ENCODE measurements around the gene MOB3C. TPM values are rescaled to one million over a fixed set of nuclear protein-coding genes. Genes with fewer than 3 reads are reported as not detected.

The MOB3C gene
- total RNA-seq, 3 donors from 2014 or later, result 8.3 to 11.9 (median 11.0) TPM

DNA sequence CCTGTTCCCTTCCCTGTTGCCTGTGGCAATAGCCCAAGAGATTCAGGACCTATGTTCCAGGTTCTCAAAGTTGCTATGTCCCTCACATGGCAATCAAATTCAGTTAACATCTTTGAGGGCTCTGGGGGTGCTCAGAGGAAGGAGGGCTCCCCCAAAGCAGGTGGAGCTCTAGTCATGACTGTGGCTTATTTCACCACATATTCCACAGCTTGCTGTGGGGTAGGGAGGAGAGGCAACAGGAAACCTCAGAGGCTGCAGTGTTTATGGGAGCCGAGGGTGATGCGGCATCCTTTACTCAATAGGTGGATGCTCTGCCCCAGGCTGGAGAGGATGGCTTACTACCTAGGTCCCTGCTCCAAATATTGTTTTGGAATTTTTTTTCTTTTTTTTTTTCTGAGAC, 11.4 kb downstream of the MOB3C start:
- no peaks in the 10 kb centered on the region for H3K9me3 Mint-ChIP-seq
- peaks cover 20% of the 10 kb centered on the region for H3K36me3 Mint-ChIP-seq (ENCODE audit: insufficient read depth)
- H3K27me3 Mint-ChIP-seq (ENCODE audit: low read depth), result no peaks in the 10 kb centered on the region
- H3K4me3 Mint-ChIP-seq, result peak overlapping the region; percentile 91
- ATAC-seq (no peak), DNase-seq (no peak)
- peaks cover 51% of the 10 kb centered on the region for H3K4me1 Mint-ChIP-seq (ENCODE audit: low read depth)

DNA sequence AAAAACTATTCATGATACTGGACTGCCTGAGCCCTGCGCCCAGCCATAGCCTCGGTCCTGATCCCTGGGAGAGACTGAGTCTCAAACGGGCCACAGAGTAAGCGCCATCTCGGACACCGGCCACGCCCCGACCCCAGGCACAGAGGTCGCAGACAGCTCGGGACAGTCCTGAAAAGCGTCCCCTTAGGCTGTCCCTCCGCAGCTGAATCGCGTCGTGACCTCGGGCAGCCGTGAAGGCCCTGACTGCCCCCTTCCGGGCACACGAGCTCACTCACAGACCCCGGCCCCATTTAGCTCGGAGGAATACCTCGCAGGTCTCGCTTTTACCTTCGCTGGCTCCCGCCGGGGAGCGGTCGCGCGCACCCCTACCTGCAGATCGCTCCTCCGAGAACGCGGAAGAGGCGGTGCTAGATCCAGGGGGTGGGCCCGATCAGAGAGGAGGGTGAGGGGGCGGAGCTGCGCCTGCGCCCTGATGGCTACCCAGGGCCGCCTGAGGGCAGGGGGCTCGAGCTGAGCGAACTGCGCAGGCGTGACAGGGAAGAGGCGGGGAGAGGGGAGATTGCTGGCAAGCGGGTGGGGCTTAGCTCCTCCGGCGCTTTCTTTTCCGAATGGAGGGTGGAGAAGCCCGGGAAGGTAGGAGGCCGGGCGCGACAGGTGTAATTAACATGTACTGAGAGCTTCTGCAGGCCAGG, 12.6 kb downstream of the MOB3C start, which contains the start of gene MKNK1:
Gene MKNK1, minus strand, starts transcription at position 411 of the 692 bp plus-strand sequence. CDS start 20,941 bp downstream, outside the sequence.
- H3K27me3 Mint-ChIP-seq (ENCODE audit: low read depth), result no peaks in the 10 kb centered on the region
- peaks cover 10% of the 10 kb centered on the region for H3K36me3 Mint-ChIP-seq (ENCODE audit: insufficient read depth)
- H3K4me1 Mint-ChIP-seq (ENCODE audit: low read depth), result peaks cover 61% of the 10 kb centered on the region
- peak; percentile 98 for ATAC-seq
- H3K4me3 Mint-ChIP-seq, result peak within 1 kb of the TSS; percentile 91
- DNase-seq, result peak; percentile 99
- H3K9me3 Mint-ChIP-seq, result no peaks in the 10 kb centered on the region

DNA sequence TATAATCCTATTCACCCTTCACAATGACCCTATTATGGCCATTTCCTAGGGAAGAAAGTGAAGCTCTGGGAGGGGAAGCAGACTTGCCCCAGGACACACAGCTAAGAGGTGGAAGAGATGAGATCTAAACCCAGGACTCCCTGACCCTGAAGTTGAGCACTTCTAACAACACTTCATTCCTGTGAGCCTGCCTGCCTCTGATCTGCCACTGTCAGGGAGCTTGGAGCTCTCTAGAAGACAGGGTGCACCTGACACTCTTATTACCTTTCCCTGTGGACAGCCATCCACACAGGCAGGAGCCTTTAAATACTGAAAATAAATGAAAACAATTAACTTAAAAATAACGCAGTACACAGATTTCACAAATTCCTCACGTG, 13.1 kb downstream of the MOB3C start:
- peak overlapping the region; percentile 91 for H3K4me3 Mint-ChIP-seq
- no peaks in the 10 kb centered on the region for H3K9me3 Mint-ChIP-seq
- H3K36me3 Mint-ChIP-seq (ENCODE audit: insufficient read depth), result peaks cover 6% of the 10 kb centered on the region
- no peaks in the 10 kb centered on the region for H3K27me3 Mint-ChIP-seq (ENCODE audit: low read depth)
- ATAC-seq (no peak), DNase-seq (no peak)
- H3K4me1 Mint-ChIP-seq (ENCODE audit: low read depth), result peaks cover 65% of the 10 kb centered on the region

DNA sequence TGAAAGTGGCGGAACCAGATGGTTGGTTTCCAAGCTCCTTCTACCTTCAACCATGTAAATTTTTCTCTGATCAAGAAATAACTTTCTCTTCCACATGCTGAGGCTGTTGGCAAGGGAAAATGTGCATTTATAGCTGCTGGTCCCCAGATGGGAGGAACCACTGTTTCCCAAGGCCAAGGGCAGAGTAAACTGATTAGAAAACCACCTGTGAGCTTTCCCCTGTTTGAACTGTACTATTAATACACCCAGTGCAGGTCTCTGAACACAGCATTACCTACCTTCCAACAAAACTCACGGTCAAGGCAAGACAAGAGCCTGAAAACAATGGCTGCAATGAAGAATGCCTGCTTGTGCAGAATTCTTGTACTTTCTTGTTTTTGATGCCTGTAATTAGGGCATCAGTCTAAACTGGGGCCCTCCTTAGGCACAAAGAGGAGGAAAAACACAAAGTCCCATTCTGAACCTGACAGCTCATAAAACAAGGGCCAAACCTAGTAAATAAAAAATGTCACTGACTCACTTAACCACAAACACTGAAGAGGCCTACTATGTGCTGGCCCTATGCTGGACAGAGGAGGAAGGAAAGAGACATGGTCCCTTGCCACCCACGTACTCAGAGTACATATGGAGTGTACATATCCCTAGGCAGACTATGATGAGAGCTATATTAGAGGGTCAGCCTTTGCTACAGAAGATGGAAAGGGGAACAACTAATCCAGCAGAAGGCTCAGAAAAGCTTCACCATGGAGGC, 15.2 kb downstream of the MOB3C start:
- Mint-ChIP-seq H3K4me1 (ENCODE audit: low read depth) (peaks cover 71% of the 10 kb centered on the region), H3K36me3 (ENCODE audit: insufficient read depth) (peaks cover 5% of the 10 kb centered on the region), H3K9me3 (no peaks in the 10 kb centered on the region), H3K27me3 (ENCODE audit: low read depth) (no peaks in the 10 kb centered on the region), H3K4me3 (peak overlapping the region; percentile 12)
- ATAC-seq (no peak), DNase-seq (no peak)

DNA sequence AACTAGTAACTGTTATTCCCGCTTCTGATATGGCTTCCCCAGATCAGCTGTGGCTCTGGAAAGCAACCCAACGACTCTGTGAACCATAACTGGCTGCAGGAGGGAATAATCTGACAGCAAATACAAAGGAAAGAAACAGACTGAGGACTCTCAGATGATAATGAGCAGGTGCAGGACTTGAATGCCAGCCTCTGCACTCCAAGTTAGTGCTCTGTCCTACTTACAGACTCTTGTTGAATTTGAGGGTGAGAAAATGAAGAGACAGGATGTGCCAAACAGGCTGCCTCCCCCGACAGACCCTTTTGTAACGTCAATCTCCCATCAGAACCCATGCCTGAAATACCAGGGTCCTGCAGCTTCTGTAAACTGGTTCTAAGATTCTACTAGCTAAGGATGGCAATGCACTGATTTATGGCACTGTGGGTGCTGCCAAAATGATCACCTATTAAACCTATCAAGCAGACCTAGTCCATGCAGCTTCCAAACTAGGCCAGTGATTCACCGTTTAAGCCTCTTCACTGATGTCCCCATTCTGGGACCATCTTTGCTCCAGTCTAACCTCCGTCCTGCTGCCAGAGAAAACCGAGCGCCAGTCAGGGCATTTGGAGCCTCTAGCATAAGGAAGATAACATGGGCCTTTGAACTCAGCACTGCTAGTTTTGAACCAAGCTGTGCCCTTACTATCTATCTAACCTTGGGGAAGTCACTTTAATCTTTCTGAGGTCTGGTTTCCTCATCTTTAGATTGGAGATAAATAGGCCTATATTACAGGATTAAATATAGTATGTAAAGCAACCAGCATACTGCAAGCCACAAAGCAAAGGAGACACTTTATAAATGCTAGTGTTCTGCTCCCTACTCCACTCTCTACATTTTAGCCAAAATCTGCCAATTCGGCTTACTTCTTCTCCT, 17.3 kb downstream of the MOB3C start:
- Mint-ChIP-seq H3K4me3 (peak overlapping the region; percentile 6), H3K9me3 (no peaks in the 10 kb centered on the region), H3K4me1 (ENCODE audit: low read depth) (peaks cover 72% of the 10 kb centered on the region), H3K36me3 (ENCODE audit: insufficient read depth) (peaks cover 9% of the 10 kb centered on the region), H3K27me3 (ENCODE audit: low read depth) (no peaks in the 10 kb centered on the region)
- ATAC-seq (no peak), DNase-seq (no peak)

DNA sequence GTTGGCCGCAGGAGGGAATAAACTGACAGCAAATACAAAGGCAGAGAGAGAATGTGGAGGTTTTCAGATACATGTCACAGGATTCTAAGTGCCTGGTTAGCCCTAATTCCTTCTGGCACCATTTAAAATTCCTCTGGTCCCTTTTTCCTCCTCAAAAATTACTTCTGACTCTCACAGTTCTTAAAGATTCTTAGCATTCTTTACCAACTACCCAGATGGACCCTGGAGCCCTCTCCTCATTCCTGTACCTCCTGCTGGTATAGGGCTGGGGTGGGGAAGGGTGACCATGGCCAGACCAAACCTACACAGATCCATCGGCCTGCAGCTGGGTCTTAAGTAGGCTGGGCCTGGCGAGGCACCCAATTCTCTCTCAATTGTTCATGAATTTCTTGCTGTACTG, 19.8 kb downstream of the MOB3C start:
- H3K4me1 Mint-ChIP-seq (ENCODE audit: low read depth), result peaks cover 60% of the 10 kb centered on the region
- DNase-seq (no peak), ATAC-seq (no peak)
- H3K9me3 Mint-ChIP-seq, result no peaks in the 10 kb centered on the region
- H3K36me3 Mint-ChIP-seq (ENCODE audit: insufficient read depth), result peaks cover 25% of the 10 kb centered on the region
- H3K4me3 Mint-ChIP-seq, result no peak overlapping the region
- H3K27me3 Mint-ChIP-seq (ENCODE audit: low read depth), result no peaks in the 10 kb centered on the region

DNA sequence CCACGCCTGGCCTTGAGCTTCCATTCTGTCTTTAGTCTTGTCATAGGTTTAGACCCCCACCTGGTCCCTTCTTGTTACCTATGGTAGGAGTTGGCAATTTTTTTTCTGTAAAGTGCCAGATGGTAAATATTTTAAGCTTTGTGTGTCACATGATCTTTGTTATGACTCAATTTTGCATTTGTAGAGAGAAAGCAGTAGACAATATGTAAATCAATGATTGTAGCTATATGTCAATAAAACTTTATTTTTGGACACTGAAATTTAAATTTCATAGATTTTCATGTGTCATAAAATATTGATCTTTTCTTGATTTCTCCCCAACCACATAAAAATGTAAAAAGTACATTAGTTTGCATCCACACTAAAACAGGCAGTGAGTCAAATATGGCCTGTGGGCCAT, 20.6 kb downstream of the MOB3C start:
- H3K4me1 Mint-ChIP-seq (ENCODE audit: low read depth), result peaks cover 52% of the 10 kb centered on the region
- ATAC-seq, result no peak
- no peak overlapping the region for H3K4me3 Mint-ChIP-seq
- no peaks in the 10 kb centered on the region for H3K27me3 Mint-ChIP-seq (ENCODE audit: low read depth)
- no peaks in the 10 kb centered on the region for H3K9me3 Mint-ChIP-seq
- no peak for DNase-seq
- peaks cover 33% of the 10 kb centered on the region for H3K36me3 Mint-ChIP-seq (ENCODE audit: insufficient read depth)

DNA sequence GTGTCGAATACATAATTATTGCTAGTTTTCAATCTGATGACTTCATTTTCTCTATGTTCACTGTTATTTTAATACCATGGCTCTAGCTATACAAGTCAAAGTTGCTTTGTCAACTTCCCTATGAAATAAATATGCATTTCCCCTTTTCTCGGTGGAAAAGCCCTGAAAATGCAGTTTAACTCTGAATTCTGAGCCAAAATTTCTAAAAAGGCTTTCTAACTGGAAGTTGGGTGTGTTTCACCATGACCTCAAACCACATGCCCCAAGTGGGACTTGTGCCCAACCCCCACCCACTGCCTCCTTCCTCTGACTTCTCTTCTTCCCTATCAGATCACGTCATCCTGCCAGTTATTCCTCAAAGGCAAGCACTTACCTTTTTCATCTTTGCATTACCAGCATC, 21.5 kb downstream of the MOB3C start:
- ATAC-seq (no peak), DNase-seq (no peak)
- H3K4me3 Mint-ChIP-seq, result no peak overlapping the region
- no peaks in the 10 kb centered on the region for H3K9me3 Mint-ChIP-seq
- H3K36me3 Mint-ChIP-seq (ENCODE audit: insufficient read depth), result peaks cover 40% of the 10 kb centered on the region
- no peaks in the 10 kb centered on the region for H3K27me3 Mint-ChIP-seq (ENCODE audit: low read depth)
- peaks cover 48% of the 10 kb centered on the region for H3K4me1 Mint-ChIP-seq (ENCODE audit: low read depth)

DNA sequence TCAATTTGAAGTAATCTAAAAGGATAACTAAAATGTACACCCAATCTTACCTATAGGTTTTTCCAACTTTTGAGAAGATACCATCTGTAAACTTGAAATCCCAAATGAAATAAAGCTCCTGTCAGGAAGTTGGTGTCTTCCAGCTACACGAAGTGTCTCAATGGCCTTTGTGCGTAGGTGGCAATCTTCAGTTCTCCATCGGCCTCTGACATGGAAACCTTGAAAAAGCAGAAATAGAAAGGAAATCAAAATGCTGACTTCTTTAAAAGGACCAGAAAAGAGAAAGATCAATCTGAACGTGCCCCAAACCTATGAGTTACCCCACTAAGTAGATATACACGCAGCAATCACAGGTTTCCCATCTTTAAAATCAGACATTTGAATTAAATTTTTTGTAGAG, 22.5 kb downstream of the MOB3C start:
- no peaks in the 10 kb centered on the region for H3K9me3 Mint-ChIP-seq
- peaks cover 38% of the 10 kb centered on the region for H3K4me1 Mint-ChIP-seq (ENCODE audit: low read depth)
- DNase-seq, result no peak
- no peaks in the 10 kb centered on the region for H3K27me3 Mint-ChIP-seq (ENCODE audit: low read depth)
- peaks cover 51% of the 10 kb centered on the region for H3K36me3 Mint-ChIP-seq (ENCODE audit: insufficient read depth)
- no peak overlapping the region for H3K4me3 Mint-ChIP-seq
- ATAC-seq, result no peak

DNA sequence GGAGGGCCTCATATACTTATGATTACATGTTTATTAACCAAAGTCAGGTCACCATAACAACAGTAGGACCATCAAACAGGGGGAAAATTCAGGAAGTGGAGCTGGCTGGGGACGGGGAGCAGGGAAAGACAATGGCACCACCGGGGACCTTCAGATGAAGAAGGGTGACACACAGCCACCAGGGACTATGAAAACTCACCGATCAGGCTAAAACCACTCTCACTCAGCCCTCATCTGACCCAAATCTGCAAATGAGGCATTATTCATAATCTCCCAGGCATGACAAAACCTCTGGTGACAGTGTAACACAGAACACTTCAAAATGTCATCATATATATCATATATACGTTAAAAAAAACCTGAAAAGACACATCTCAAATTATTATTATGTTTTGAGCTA, 23.8 kb downstream of the MOB3C start:
- H3K4me1 Mint-ChIP-seq (ENCODE audit: low read depth), result peaks cover 29% of the 10 kb centered on the region
- H3K9me3 Mint-ChIP-seq, result no peaks in the 10 kb centered on the region
- peaks cover 55% of the 10 kb centered on the region for H3K36me3 Mint-ChIP-seq (ENCODE audit: insufficient read depth)
- DNase-seq, result no peak
- H3K4me3 Mint-ChIP-seq, result no peak overlapping the region
- H3K27me3 Mint-ChIP-seq (ENCODE audit: low read depth), result no peaks in the 10 kb centered on the region
- no peak for ATAC-seq

DNA sequence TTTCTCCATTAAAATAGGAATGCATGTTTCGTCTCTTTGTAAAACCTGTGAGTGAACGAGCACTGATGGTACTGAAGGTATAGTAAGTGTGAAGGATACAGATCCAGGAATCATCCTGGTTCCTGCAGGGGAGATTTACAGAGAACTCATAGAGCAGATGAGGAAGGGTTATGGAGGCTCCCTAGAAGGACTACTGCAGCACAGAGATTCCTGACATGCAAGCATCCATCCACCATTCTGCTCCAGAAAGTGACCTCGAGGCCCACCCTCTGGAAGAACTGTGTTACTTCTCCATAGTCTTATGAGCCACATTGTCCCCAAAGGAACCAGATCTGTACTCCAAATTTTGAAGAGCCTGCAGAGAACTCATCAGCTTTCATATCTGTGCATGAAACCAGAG, 27.1 kb downstream of the MOB3C start:
- H3K9me3 Mint-ChIP-seq, result no peaks in the 10 kb centered on the region
- no peak for ATAC-seq
- H3K4me3 Mint-ChIP-seq, result no peak overlapping the region
- peaks cover 50% of the 10 kb centered on the region for H3K36me3 Mint-ChIP-seq (ENCODE audit: insufficient read depth)
- no peak for DNase-seq
- H3K4me1 Mint-ChIP-seq (ENCODE audit: low read depth), result peaks cover 6% of the 10 kb centered on the region
- no peaks in the 10 kb centered on the region for H3K27me3 Mint-ChIP-seq (ENCODE audit: low read depth)

DNA sequence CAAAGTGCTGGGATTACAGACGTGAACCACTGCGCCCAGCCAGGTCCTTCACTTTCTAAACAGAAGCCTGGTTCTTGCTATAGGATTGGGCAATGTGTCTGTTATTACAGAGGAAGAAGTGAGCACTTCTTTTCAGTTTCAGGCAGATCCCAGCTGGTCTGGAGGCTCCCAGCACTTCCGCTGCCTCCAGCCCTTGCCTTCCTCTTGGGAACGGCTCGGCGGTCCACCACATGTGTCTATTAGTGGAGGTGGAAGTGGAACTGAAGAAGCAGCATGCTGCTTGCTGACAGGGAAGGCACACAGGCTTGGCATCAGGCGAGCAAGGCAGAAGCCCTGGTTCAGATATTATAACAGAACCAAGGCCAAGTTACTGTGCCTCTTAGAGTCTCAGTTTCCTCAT, 29.5 kb downstream of the MOB3C start:
- peaks cover 6% of the 10 kb centered on the region for H3K4me1 Mint-ChIP-seq (ENCODE audit: low read depth)
- ATAC-seq (no peak), DNase-seq (no peak)
- H3K4me3 Mint-ChIP-seq, result no peak overlapping the region
- no peaks in the 10 kb centered on the region for H3K27me3 Mint-ChIP-seq (ENCODE audit: low read depth)
- no peaks in the 10 kb centered on the region for H3K9me3 Mint-ChIP-seq
- peaks cover 42% of the 10 kb centered on the region for H3K36me3 Mint-ChIP-seq (ENCODE audit: insufficient read depth)

DNA sequence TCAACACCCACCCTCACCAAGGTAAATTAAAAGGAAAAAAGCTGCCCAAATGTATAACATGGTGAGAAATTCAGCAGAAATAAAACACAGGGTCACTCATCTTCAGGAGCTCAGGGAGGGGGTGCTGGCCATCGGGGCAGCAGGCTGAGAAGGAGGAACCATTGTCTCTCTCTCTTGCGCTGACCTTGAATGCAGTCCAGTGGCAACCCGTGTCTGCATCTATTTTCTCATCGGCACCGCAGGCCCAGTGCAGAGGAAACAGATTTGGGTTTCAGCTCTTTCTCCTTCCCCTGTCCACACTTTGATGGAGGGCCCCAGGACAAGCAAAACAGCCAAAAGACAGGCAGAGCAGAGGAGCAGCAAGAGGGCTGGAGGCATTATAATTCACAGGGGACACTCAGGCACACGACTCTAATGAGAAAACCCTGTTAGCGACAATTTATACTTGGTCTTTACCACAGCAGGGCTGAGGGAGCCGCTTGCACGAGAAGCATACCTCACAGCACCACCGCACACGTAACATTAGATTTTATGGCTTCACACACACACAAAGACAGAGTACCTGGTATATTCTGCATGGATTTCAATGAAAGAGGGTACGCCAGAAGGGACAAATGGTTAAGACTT, 31.2 kb downstream of the MOB3C start:
- peaks cover 19% of the 10 kb centered on the region for H3K4me1 Mint-ChIP-seq (ENCODE audit: low read depth)
- no peak for ATAC-seq
- no peaks in the 10 kb centered on the region for H3K9me3 Mint-ChIP-seq
- no peaks in the 10 kb centered on the region for H3K27me3 Mint-ChIP-seq (ENCODE audit: low read depth)
- DNase-seq, result no peak
- H3K36me3 Mint-ChIP-seq (ENCODE audit: insufficient read depth), result peaks cover 32% of the 10 kb centered on the region
- no peak overlapping the region for H3K4me3 Mint-ChIP-seq

DNA sequence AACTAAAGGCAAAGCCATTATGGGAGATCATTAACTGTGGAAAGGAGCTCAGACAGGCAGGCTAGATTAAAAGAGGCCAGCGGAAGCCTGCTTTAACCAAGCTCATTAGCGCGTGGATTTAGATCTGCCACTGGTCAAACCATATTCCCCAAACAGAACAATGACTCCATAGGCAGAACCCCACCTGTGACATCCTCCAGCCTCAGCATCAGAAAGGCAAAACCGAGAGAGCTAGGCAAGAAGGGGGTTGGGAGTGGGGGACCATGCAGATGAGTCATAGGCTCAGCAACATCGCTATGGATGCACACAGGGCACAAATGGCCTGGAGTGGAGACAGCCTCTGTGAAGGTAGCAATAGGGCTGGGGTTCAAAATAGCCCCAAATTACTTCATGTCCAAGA, 33.1 kb downstream of the MOB3C start:
- Mint-ChIP-seq H3K36me3 (ENCODE audit: insufficient read depth) (peaks cover 20% of the 10 kb centered on the region), H3K27me3 (ENCODE audit: low read depth) (no peaks in the 10 kb centered on the region), H3K9me3 (no peaks in the 10 kb centered on the region), H3K4me1 (ENCODE audit: low read depth) (peaks cover 21% of the 10 kb centered on the region), H3K4me3 (no peak overlapping the region)
- ATAC-seq (no peak), DNase-seq (no peak)
